Measurements from ENCODE around the gene ZNF784.
A peak's percentile ranks its signal among the peaks of the same experiment; 100 is the strongest.

The ZNF784 gene

GRCh38 chr19:55644191-55644833 is 19.9 kb upstream of the ZNF784 start:
- DNase-seq (ENCODE audit: low read depth, low spot score), result no peak

GRCh38 chr19:55643887-55644176 is 19.5 kb upstream of the ZNF784 start:
- DNase-seq (ENCODE audit: low read depth, low spot score), result no peak

GRCh38 chr19:55643003-55643886 is 18.9 kb upstream of the ZNF784 start, which contains the start of gene ZNF581:
ZNF581 (plus strand) TSS chr19:55643649; CDS start chr19:55644572, 923 bp downstream.
- no peak for DNase-seq (ENCODE audit: low read depth, low spot score)

GRCh38 chr19:55642153-55643002 is 18.0 kb upstream of the ZNF784 start:
- no peak for DNase-seq (ENCODE audit: low read depth, low spot score)

GRCh38 chr19:55641426-55642152 is 17.2 kb upstream of the ZNF784 start:
- no peak for DNase-seq (ENCODE audit: low read depth, low spot score)

GRCh38 chr19:55640577-55641425 is 16.4 kb upstream of the ZNF784 start, which contains the start of gene ZNF580:
ZNF580 (plus strand) TSS chr19:55641002; CDS start chr19:55642509, 1,507 bp downstream.
- peak; percentile 68 for DNase-seq (ENCODE audit: low read depth, low spot score)

- no peak for DNase-seq (ENCODE audit: low read depth, low spot score)
Observed at GRCh38 chr19:55640043-55640576, 15.7 kb upstream of the ZNF784 start.

GRCh38 chr19:55638864-55639359 is 14.5 kb upstream of the ZNF784 start:
- no peak for DNase-seq (ENCODE audit: low read depth, low spot score)

- DNase-seq (ENCODE audit: low read depth, low spot score), result no peak
Observed at GRCh38 chr19:55637534-55637933, 13.2 kb upstream of the ZNF784 start.

GRCh38 chr19:55636723-55637122 is 12.4 kb upstream of the ZNF784 start:
- DNase-seq (ENCODE audit: low read depth, low spot score), result no peak

GRCh38 chr19:55635856-55636440 is 11.6 kb upstream of the ZNF784 start:
- DNase-seq (ENCODE audit: low read depth, low spot score), result no peak

GRCh38 chr19:55635334-55635717 is 11.0 kb upstream of the ZNF784 start:
- no peak for DNase-seq (ENCODE audit: low read depth, low spot score)

- DNase-seq (ENCODE audit: low read depth, low spot score), result no peak
Observed at GRCh38 chr19:55633861-55634260, 9.5 kb upstream of the ZNF784 start.

GRCh38 chr19:55632463-55632834 is 8.1 kb upstream of the ZNF784 start:
- peak; percentile 69 for DNase-seq (ENCODE audit: low read depth, low spot score)

GRCh38 chr19:55626350-55626749 is 2.0 kb upstream of the ZNF784 start:
- no peak for DNase-seq (ENCODE audit: low read depth, low spot score)

GRCh38 chr19:55625004-55625326 is 599 bp upstream of the ZNF784 start:
- no peak for DNase-seq (ENCODE audit: low read depth, low spot score)

GRCh38 chr19:55623561-55623960 is 805 bp downstream of the ZNF784 start:
- DNase-seq (ENCODE audit: low read depth, low spot score), result no peak

- no peak for DNase-seq (ENCODE audit: low read depth, low spot score)
Observed at GRCh38 chr19:55623130-55623529, 1.2 kb downstream of the ZNF784 start.

GRCh38 chr19:55622242-55622969 is 2.0 kb downstream of the ZNF784 start:
- DNase-seq (ENCODE audit: low read depth, low spot score), result no peak
